ENCODE results near the gene LRRC45. TPM values are rescaled to one million over a fixed set of nuclear protein-coding genes. Genes with fewer than 3 reads are reported as not detected.

LRRC45 gene
- polyA plus RNA-seq, 1 experiment = 3.4 TPM

GRCh38 chr17:81994593-81995462 is 28.3 kb upstream of the LRRC45 start:
- Histone ChIP-seq H3K9me3 (ENCODE audit: control insufficient read depth, insufficient read depth, low read length) (peaks cover 18% of the 10 kb centered on the region), H3K4me3 (ENCODE audit: low read depth, low read length) (no peak overlapping the region), H3K27ac (ENCODE audit: low read depth, low read length) (no peak overlapping the region), H3K27me3 (ENCODE audit: control insufficient read depth, insufficient read depth, low read length) (no peaks in the 10 kb centered on the region)
- CTCF ChIA-PET = no interaction called here
- POLR2A ChIA-PET = interaction anchor here (0.6 to 0.7 kb wide), 2 partner anchors 9 to 1858 kb away, joined by 5 read pairs; no protein-coding TSS in a partner anchor
- DNase-seq (ENCODE audit: low read depth, low spot score) = no peak
- no peak for TF ChIP-seq CTCF (IDR thresholded peaks at IDR 0.05; ENCODE audit: low read depth, low read length)

- Histone ChIP-seq H3K27me3 (ENCODE audit: control insufficient read depth, insufficient read depth, low read length) (no peaks in the 10 kb centered on the region), H3K4me3 (ENCODE audit: low read depth, low read length) (no peak overlapping the region), H3K9me3 (ENCODE audit: control insufficient read depth, insufficient read depth, low read length) (peaks cover 11% of the 10 kb centered on the region), H3K27ac (ENCODE audit: low read depth, low read length) (no peak overlapping the region)
- no peak for DNase-seq (ENCODE audit: low read depth, low spot score)
- TF ChIP-seq CTCF (IDR thresholded peaks at IDR 0.05; ENCODE audit: low read depth, low read length) = no peak
- ChIA-PET CTCF (interaction anchor here (1.7 kb wide), 1 partner anchor 25 kb away, joined by 8 read pairs; no protein-coding TSS in a partner anchor), POLR2A (interaction anchor here (0.6 kb wide), 1 partner anchor 1859 kb away, joined by 5 read pairs; no protein-coding TSS in a partner anchor)
These were observed 27.5 kb upstream of the LRRC45 start for GRCh38 chr17:81995463-81996231.

GRCh38 chr17:81996232-81996756 is 26.8 kb upstream of the LRRC45 start:
- Histone ChIP-seq H3K4me3 (ENCODE audit: low read depth, low read length) (no peak overlapping the region), H3K9me3 (ENCODE audit: control insufficient read depth, insufficient read depth, low read length) (peaks cover 7% of the 10 kb centered on the region; the same call in 1 of the 2 replicates), H3K27me3 (ENCODE audit: control insufficient read depth, insufficient read depth, low read length) (no peaks in the 10 kb centered on the region), H3K27ac (ENCODE audit: low read depth, low read length) (no peak overlapping the region)
- ChIA-PET CTCF (interaction anchor here (1.7 kb wide), 1 partner anchor 24 kb away, joined by 8 read pairs; no protein-coding TSS in a partner anchor), POLR2A (interaction anchor here (0.5 kb wide), 1 partner anchor 8 kb away, joined by 12 read pairs; no protein-coding TSS in a partner anchor)
- TF ChIP-seq CTCF (IDR thresholded peaks at IDR 0.05; ENCODE audit: low read depth, low read length) = no peak
- no peak for DNase-seq (ENCODE audit: low read depth, low spot score)

- ChIA-PET CTCF (interaction anchor here (0.9 to 1.7 kb wide), 3 partner anchors 24 to 41 kb away, joined by 3 to 8 read pairs (median 4); partner anchors contain the start of gene DCXR), POLR2A (interaction anchor here (0.5 kb wide), 2 partner anchors 9 to 257 kb away, joined by 3 to 12 read pairs; no protein-coding TSS in a partner anchor)
- no peaks in the 10 kb centered on the region for H3K27me3 ChIP-seq (ENCODE audit: control insufficient read depth, insufficient read depth, low read length)
- H3K4me3 ChIP-seq (ENCODE audit: low read depth, low read length) = no peak overlapping the region
- TF ChIP-seq CTCF (IDR thresholded peaks at IDR 0.05; ENCODE audit: low read depth, low read length) = no peak
- H3K9me3 ChIP-seq (ENCODE audit: control insufficient read depth, insufficient read depth, low read length) = peaks cover 7% of the 10 kb centered on the region; the same call in 1 of the 2 replicates
- H3K27ac ChIP-seq (ENCODE audit: low read depth, low read length) = no peak overlapping the region
- DNase-seq (ENCODE audit: low read depth, low spot score) = no peak
These were observed 26.2 kb upstream of the LRRC45 start for GRCh38 chr17:81996757-81997441.

All from AG04450 (cell line).